Endothelial cell of umbilical vein (primary cell): ENCODE results near the gene BUD31. TPM values are rescaled to one million over a fixed set of nuclear protein-coding genes. Genes with fewer than 3 reads are reported as not detected.

Source experiments
- BruUV-seq: library from RNA; stranded (reverse); fragments of 400-500 nt; replicated peaks from 2 replicates; lab custom pipeline; 2021; lab: Mats Ljungman, UMichigan
- CTCF ChIA-PET: fragments of 300-600, 350-600 bp; sonication (Branson Sonifier 250); formaldehyde crosslinking; loops from one replicate; lab custom pipeline; 2021; ENCODE audit warnings: antibody characterized with exemption, inconsistent platforms; lab: Charles Lee
- POLR2A ChIA-PET: fragments of 300-600, 350-600 bp; sonication (Branson Sonifier 250); formaldehyde crosslinking; loops from one replicate; lab custom pipeline; 2021; ENCODE audit warnings: antibody characterized with exemption, inconsistent platforms; lab: Charles Lee
- DNase-seq: peaks from one replicate; pipeline ENCODE4 v3.0.0-alpha.2; 2011; ENCODE audit warnings: low read depth, low spot score
- FAIRE-seq: peaks from 2 replicates; lab custom pipeline; 2011; peaks lifted over from hg19 to GRCh38; lab: Jason Lieb, UNC
- H2AFZ ChIP-seq: 2 replicates; pipeline ENCODE4 v1.6.0; 2012; ENCODE audit warnings: low read depth, low read length, control low read depth, inconsistent platforms
- H3K27ac ChIP-seq: 2 replicates; pipeline ENCODE4 v1.5.1; 2011; ENCODE audit warnings: low read depth, mild to moderate bottlenecking, control low read depth, low read length, moderate library complexity; ENCODE audit not compliant: insufficient read depth
- H3K27me3 ChIP-seq, 2 experiments: 2 replicates each; pipeline versions ENCODE4 v1.6.0 to v1.6.1; 2011; ENCODE audit warnings: low read length in 2 of 2, mixed read lengths in 1 of 2; ENCODE audit not compliant: control insufficient read depth in 2 of 2, insufficient read depth in 2 of 2
- H3K36me3 ChIP-seq, 2 experiments: 2 replicates in 1 of 2; 3 replicates in 1 of 2; pipeline ENCODE4 v1.5.1; 2011; ENCODE audit warnings: low read length in 2 of 2, mild to moderate bottlenecking in 1 of 2, moderate library complexity in 1 of 2; ENCODE audit not compliant: control insufficient read depth in 2 of 2, insufficient read depth in 2 of 2; ENCODE audit errors: extremely low read depth in 1 of 2
- H3K4me1 ChIP-seq: 3 replicates; pipeline ENCODE4 v1.5.1; 2011; ENCODE audit warnings: mild to moderate bottlenecking, low read length; ENCODE audit not compliant: control insufficient read depth, insufficient read depth; ENCODE audit errors: extremely low read depth
- H3K4me2 ChIP-seq: 2 replicates; pipeline ENCODE4 v1.6.1; 2011; ENCODE audit warnings: low read length, control low read depth, mixed read lengths; ENCODE audit not compliant: insufficient read depth
- H3K4me3 ChIP-seq, 3 experiments: fragments of 200-600 bp in 1 of 3; sonication (generic), shearing (Covaris generic) in 1 of 3; replicated peaks in 1 of 3; 2 replicates each; pipeline ENCODE4 v1.5.1; 2011 to 2016; ENCODE audit warnings: control low read depth in 3 of 3, low read length in 3 of 3, mild to moderate bottlenecking in 2 of 3, inconsistent platforms in 1 of 3, low read depth in 1 of 3, moderate library complexity in 1 of 3; ENCODE audit not compliant: insufficient read depth in 1 of 3
- H3K79me2 ChIP-seq: 2 replicates; pipeline ENCODE4 v1.6.0; 2012; ENCODE audit warnings: low read length, inconsistent platforms; ENCODE audit not compliant: control insufficient read depth, insufficient read depth
- H3K9ac ChIP-seq: replicated peaks from 2 replicates; pipeline ENCODE3; 2011; ENCODE audit warnings: low read length, control low read depth; ENCODE audit not compliant: insufficient read depth; ENCODE audit errors: extremely low read depth
- H3K9me1 ChIP-seq: replicated peaks from 3 replicates; pipeline ENCODE4 v1.6.0; 2011; ENCODE audit warnings: mild to moderate bottlenecking, low read length; ENCODE audit not compliant: control insufficient read depth, insufficient read depth; ENCODE audit errors: extremely low read depth
- H3K9me3 ChIP-seq: replicated peaks from 2 replicates; pipeline ENCODE4 v1.5.1; 2012; ENCODE audit warnings: low read length, inconsistent platforms; ENCODE audit not compliant: control insufficient read depth, insufficient read depth
- H4K20me1 ChIP-seq: replicated peaks from 2 replicates; pipeline ENCODE3; 2011; ENCODE audit warnings: mild to moderate bottlenecking, low read length; ENCODE audit not compliant: control insufficient read depth, insufficient read depth; ENCODE audit errors: extremely low read depth
- CTCF ChIP-seq, 2 donors: IDR thresholded peaks; 1 replicate in 1 of 2; 2 replicates in 1 of 2; pipeline ENCODE4 v1.5.1; 2011; ENCODE audit warnings: low read length in 2 of 2, mild to moderate bottlenecking in 2 of 2, moderate library complexity in 2 of 2, control low read depth in 1 of 2, inconsistent platforms in 1 of 2, low read depth in 1 of 2; ENCODE audit not compliant: insufficient read depth in 1 of 2; ENCODE audit errors: extremely low read depth in 1 of 2
- EZH2 ChIP-seq: IDR thresholded peaks from 2 replicates; pipeline ENCODE4 v1.6.1; 2012; ENCODE audit warnings: borderline replicate concordance, low read depth, mild to moderate bottlenecking, moderate library complexity, low read length, inconsistent platforms; ENCODE audit not compliant: severe bottlenecking
- FOS ChIP-seq: IDR thresholded peaks from 2 replicates; pipeline ENCODE4 v1.6.1; 2011; ENCODE audit warnings: mild to moderate bottlenecking, low read length, moderate library complexity, borderline replicate concordance; ENCODE audit not compliant: insufficient read depth
- GATA2 ChIP-seq: IDR thresholded peaks from 2 replicates; pipeline ENCODE4 v1.7.0; 2011; ENCODE audit warnings: low read depth, mild to moderate bottlenecking, moderate library complexity, mixed read lengths, low read length; ENCODE audit not compliant: insufficient read length, insufficient read depth
- JUN ChIP-seq: IDR thresholded peaks from 2 replicates; pipeline ENCODE4 v1.6.1; 2011; ENCODE audit warnings: borderline replicate concordance, low read depth; ENCODE audit not compliant: insufficient read length, insufficient read depth
- MYC ChIP-seq: IDR thresholded peaks from one replicate; pipeline ENCODE4 v1.6.1; 2011; ENCODE audit warnings: mild to moderate bottlenecking, low read depth, low read length
- POLR2A ChIP-seq: IDR thresholded peaks from 2 replicates; pipeline ENCODE4 v1.6.1; 2012; ENCODE audit warnings: low read depth, mild to moderate bottlenecking, control low read depth, low read length
- POLR2AphosphoS5 ChIP-seq: IDR thresholded peaks from 2 replicates; pipeline ENCODE4 v1.6.1; 2012; ENCODE audit warnings: low read depth, mild to moderate bottlenecking, control low read depth, low read length, moderate library complexity; ENCODE audit not compliant: insufficient read depth
- dilution Hi-C: fragments of 300-500 bp; cut with MboI; formaldehyde crosslinking; loops from one replicate; pipeline ENCODE4 v1.15.0; 2019; ENCODE audit warnings: low sequenced_read_pairs; ENCODE audit not compliant: extremely low pct_ligation_motif_present
- intact Hi-C: fragments of 100-400 bp; cut with micrococcal nuclease; formaldehyde crosslinking; loops from one replicate; pipeline ENCODE4 v1.10.0; 2022
- polyA plus RNA-seq, 4 experiments: library from polyadenylated mRNA; depleted of rRNA in 3 of 4; stranded (reverse) in 3 of 4; unstranded in 1 of 4; fragments of >200 nt; gene quantifications; 2 replicates each; pipeline versions ENCODE4 v1.2.1 to v1.2.3, GENCODE V29; 2011 to 2012; ENCODE audit warnings: missing spikeins in 1 of 4
- total RNA-seq: library from RNA; stranded (reverse); gene quantifications from 2 replicates; pipeline ENCODE4 v1.2.3, GENCODE V29; 2021
- TF ChIP-seq, protein P1 (sequence below): IDR thresholded peaks from 2 replicates; pipeline ENCODE4 v1.6.1; 2011; ENCODE audit not compliant: insufficient read depth, insufficient read length

Gene BUD31
- total and polyA plus RNA-seq, 2 donors (not counting 3 experiments of a cell fraction or from before 2014, with no cell fraction given), result 67.8 to 122 TPM

DNA sequence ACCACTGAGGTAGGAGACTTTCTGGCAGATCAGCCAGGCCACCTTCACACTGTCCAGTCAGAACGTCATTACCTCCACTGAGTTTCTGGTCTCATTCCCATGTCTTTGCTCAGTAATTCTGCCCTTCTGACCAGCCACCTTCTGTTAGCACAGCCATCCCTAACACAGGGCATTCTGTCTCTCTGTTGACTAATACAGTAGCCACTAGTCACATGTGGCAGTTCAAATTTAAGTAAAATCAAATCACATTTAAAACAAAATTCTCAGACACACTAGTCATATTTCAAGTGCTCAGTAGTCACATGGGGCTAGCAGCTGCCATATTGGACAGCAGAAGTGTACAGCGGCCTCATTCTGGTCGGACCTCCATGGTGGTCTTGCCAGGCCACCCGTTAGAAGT lies 37.3 kb downstream of the BUD31 start:
- CTCF ChIA-PET, result interaction anchor here (0.6 to 1.5 kb wide), 3 partner anchors 10 to 31 kb away, joined by 4 read pairs; no protein-coding TSS in a partner anchor
- BruUV-seq, result no TSS peak
- peaks cover 11 to 39% of the 10 kb centered on the region in 2 experiments for H3K36me3 ChIP-seq
- TF ChIP-seq FOS (no peak), CTCF (IDR thresholded peaks at IDR 0.05; ENCODE audit: extremely low read depth in 1 of 2, insufficient read depth in 1 of 2, low read depth in 1 of 2, low read length in 2 of 2) (no peak), JUN (no peak), GATA2 (no peak), POLR2AphosphoS5 (no peak), MYC (no peak), POLR2A (no peak), EZH2 (no peak)
- TF ChIP-seq, protein P1, sequence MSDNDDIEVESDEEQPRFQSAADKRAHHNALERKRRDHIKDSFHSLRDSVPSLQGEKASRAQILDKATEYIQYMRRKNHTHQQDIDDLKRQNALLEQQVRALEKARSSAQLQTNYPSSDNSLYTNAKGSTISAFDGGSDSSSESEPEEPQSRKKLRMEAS, result no peak
- POLR2A ChIA-PET, result no interaction called here
- no peak overlapping the region for H3K4me3 ChIP-seq
- H3K27me3 ChIP-seq, result no peaks in the 10 kb centered on the region
- no peak overlapping the region for H3K9ac ChIP-seq
- H2AFZ ChIP-seq, result no peak overlapping the region
- H3K4me2 ChIP-seq, result no peak overlapping the region
- H3K79me2 ChIP-seq, result peaks cover 7% of the 10 kb centered on the region
- FAIRE-seq, result no peak
- intact Hi-C loops, result no loop called here
- DNase-seq, result no peak
- no peak overlapping the region for H3K27ac ChIP-seq
- dilution Hi-C loops, result no loop called here
- no peaks in the 10 kb centered on the region for H3K9me3 ChIP-seq
- H4K20me1 ChIP-seq, result no peaks in the 10 kb centered on the region
- no peaks in the 10 kb centered on the region for H3K9me1 ChIP-seq
- no peaks in the 10 kb centered on the region for H3K4me1 ChIP-seq
